ENCODE results near the gene ZFYVE28.

The ZFYVE28 gene

DNA sequence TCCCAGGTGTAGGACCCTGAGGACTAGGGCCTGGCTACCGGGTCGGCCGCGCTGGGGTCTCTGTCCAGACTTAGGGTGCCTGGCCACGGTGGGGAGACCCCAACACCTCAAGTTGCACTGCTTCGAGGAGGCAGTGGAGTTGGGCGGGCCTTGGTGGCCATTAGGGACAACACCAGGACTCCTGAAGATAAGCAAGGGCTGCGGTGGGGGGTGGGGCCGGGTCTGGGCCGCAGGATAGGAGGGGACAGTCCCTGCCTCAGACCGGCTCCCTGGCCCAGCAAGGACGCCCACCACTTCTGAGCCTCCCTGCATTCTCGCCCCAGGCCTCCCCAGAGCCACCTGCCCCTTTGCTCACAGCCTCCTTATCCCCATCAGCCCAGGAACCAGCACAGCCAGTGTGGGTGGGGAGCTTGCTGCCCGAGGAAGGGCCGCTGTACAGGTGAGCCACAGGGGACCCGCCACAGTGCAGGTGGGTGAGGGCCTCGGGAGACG lies 151.1 kb downstream of the ZFYVE28 start:
- TF ChIP-seq, protein P1, sequence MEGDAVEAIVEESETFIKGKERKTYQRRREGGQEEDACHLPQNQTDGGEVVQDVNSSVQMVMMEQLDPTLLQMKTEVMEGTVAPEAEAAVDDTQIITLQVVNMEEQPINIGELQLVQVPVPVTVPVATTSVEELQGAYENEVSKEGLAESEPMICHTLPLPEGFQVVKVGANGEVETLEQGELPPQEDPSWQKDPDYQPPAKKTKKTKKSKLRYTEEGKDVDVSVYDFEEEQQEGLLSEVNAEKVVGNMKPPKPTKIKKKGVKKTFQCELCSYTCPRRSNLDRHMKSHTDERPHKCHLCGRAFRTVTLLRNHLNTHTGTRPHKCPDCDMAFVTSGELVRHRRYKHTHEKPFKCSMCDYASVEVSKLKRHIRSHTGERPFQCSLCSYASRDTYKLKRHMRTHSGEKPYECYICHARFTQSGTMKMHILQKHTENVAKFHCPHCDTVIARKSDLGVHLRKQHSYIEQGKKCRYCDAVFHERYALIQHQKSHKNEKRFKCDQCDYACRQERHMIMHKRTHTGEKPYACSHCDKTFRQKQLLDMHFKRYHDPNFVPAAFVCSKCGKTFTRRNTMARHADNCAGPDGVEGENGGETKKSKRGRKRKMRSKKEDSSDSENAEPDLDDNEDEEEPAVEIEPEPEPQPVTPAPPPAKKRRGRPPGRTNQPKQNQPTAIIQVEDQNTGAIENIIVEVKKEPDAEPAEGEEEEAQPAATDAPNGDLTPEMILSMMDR (IDR thresholded peaks at IDR 0.05; ENCODE audit: control insufficient read depth, extremely low read depth, insufficient read depth) = no peak
- no peak overlapping the region for H3K4me3 ChIP-seq (ENCODE audit: low read depth, low read length)
- no peak for DNase-seq (ENCODE audit: low read depth)

DNA sequence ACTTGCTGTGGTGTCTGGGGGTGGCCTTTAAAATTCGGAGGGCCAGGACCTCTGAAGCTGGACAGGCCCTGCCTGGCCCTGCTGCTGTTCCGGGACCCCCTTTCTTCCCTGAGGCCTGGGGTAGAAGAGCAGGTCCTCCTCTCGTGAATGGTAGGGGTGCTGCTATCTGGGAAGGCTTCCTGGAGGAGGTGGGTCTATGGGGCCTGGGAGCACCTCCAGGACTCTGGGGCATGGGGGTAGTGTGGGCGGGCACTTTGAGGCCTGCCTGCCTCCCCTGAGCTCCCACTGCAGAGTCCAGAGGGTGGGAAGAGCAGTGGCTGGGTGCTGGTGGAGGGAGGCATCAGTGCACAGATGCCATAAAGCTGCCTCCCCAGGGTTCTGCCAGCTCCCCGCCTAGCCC lies 151.6 kb downstream of the ZFYVE28 start:
- TF ChIP-seq, protein P1 (IDR thresholded peaks at IDR 0.05; ENCODE audit: control insufficient read depth, extremely low read depth, insufficient read depth) = no peak
- no peak for DNase-seq (ENCODE audit: low read depth)
- H3K4me3 ChIP-seq (ENCODE audit: low read depth, low read length) = no peak overlapping the region

DNA sequence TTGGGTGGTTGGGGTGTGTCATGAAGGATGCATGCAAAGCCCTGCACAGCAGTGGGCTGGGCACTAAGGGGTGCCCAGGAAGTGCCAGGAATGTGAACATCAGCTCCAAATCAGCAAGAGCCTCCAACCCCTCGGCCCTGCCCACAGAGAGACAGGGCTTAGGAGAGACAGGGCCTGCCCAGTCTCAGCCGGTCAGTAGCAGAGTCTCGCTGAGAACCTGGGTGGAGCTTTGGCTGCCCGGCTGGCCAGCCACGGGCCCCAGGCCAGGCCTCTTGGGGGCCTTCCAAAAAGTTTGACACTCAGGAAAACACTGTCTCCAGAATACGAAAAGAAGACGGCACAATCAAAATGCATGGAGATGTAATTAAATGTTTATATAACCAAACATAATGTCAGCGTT lies 152.3 kb downstream of the ZFYVE28 start:
- DNase-seq (ENCODE audit: low read depth) = peak; percentile 60
- TF ChIP-seq, protein P1 (IDR thresholded peaks at IDR 0.05; ENCODE audit: control insufficient read depth, extremely low read depth, insufficient read depth) = no peak
- H3K4me3 ChIP-seq (ENCODE audit: low read depth, low read length) = no peak overlapping the region

DNA sequence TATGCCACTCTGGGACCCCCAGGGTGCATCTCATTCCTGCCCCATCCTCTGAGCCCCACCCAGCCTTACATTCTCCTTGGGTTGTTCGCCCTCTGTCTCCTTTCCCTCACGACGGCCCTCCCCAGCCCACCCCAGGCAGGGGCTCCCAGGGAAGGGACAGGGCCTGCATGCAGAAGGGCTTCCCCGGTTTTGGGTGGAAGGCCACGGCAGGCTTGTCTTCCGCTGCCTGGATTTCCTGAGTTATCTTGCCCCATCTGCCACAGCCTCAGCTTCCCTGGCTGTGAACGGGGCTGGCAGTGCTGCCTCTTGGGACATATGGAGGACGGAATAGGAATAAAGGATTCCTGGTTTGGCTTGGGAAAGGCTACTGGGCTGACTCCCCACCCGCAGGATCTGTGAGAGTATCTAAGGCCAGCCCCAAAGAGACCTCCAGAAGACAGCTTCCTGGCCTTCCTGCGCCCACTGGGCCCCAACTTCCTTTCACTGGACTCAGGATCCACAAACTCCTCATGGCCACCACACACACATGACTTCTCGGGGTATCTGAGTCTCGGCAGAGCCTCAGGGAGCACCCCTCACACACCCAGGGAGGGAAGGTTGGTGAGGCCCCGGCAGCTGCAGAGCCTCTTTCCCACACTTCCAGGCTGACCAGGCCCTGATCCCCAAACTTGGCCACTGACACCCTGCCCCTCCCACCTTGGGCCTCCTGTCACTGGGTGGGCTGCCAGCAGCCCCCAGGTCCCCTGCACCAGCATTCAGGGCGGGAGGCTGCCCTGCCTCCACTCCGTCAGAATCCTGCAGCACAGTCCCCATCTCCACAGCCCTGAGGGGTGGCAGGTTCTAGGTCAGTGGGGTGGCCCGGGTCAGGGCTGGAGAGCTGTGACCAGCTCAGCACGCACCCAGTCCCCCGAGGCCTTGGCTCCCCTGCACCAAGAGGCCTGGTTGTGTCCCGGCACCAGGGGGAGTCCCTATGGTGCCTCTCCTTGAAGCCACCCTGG lies 153.0 kb downstream of the ZFYVE28 start:
- no peak for DNase-seq (ENCODE audit: low read depth)
- TF ChIP-seq, protein P1 (IDR thresholded peaks at IDR 0.05; ENCODE audit: control insufficient read depth, extremely low read depth, insufficient read depth) = no peak

DNA sequence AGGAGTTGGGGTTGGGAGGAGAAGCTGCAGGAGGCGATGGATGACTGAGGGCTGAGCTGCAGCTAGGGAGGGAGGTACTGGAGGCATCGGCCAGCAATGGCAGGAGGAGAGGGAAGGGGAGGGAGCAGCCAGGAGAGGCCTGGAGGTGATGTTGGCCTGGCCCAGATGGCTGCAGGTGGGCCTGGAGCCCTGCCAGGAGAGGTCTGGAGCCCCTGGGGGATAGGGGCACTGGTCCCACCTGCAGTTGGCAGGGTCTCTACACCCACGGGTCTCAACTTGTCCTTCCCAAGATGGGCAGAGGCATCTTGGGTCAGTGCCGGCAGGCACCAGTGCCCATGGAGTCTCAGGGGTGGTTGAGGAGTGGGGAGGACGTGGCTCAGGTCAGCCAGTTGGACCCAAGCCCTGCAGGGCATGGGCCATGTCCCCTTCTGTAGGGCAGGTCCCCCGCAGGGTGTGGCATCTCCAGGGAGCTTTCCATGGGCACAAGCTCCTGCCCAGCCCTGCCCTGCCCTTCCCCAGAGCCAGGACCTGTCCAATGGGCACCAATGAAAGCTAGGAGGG lies 153.9 kb downstream of the ZFYVE28 start:
- no peak for DNase-seq (ENCODE audit: low read depth)

More for the DNA sequence above, 153.0 kb downstream of the ZFYVE28 start:
- no peak overlapping the region for H3K4me3 ChIP-seq (ENCODE audit: low read depth, low read length)

DNA sequence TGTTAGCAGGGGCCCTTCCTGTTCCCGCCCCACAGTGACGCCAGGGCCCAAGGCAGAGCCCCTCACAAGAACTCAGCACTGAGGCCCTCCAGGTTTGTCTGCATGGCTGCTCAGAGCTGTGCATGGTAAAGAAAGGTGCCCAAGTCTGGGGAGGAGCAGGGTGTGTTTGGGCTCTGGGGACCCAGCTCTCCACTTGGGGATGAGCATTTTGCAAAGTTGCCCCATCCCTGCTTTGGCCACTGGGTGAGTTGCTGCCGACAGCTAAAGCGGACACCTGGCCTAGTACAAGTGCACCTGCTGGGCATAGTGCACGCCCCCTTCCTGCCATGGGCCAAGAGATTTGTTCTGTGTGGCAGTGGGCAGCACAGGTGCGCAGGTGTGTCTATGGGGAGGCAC lies 154.5 kb downstream of the ZFYVE28 start:
- DNase-seq (ENCODE audit: low read depth) = no peak
- H3K4me3 ChIP-seq (ENCODE audit: low read depth, low read length) = no peak overlapping the region

More for the DNA sequence above, 153.9 kb downstream of the ZFYVE28 start:
- TF ChIP-seq, protein P1 (IDR thresholded peaks at IDR 0.05; ENCODE audit: control insufficient read depth, extremely low read depth, insufficient read depth) = no peak
- H3K4me3 ChIP-seq (ENCODE audit: low read depth, low read length) = no peak overlapping the region

More for the DNA sequence above, 154.5 kb downstream of the ZFYVE28 start:
- TF ChIP-seq, protein P1 (IDR thresholded peaks at IDR 0.05; ENCODE audit: control insufficient read depth, extremely low read depth, insufficient read depth) = no peak

Measured in LNCaP clone FGC (cell line).